Liver (tissue), 9 donors: ENCODE results near the gene KRTDAP. TPM values are rescaled to one million over a fixed set of nuclear protein-coding genes. Genes with fewer than 3 reads are reported as not detected.

ENCODE experiments used
- DNase-seq: peaks from one replicate; pipeline ENCODE4 v3.0.0-alpha.2; 2017; ENCODE audit warnings: low spot score
- H3K27ac ChIP-seq, 2 donors: one replicate each; pipeline ENCODE4 v1.7.0; 2013; ENCODE audit warnings: inconsistent platforms in 2 of 2, low read length in 2 of 2, control low read depth in 1 of 2, low read depth in 1 of 2, mild to moderate bottlenecking in 1 of 2
- H3K27me3 ChIP-seq, 4 donors: one replicate each; pipeline versions ENCODE4 v1.6.1 to v1.7.0; 2013; ENCODE audit warnings: low read length in 3 of 4, inconsistent platforms in 1 of 4, mild to moderate bottlenecking in 1 of 4, moderate library complexity in 1 of 4; ENCODE audit not compliant: control insufficient read depth in 4 of 4, insufficient read depth in 4 of 4
- H3K36me3 ChIP-seq, 4 donors: one replicate each; pipeline versions ENCODE4 v1.6.1 to v1.7.0; 2013; ENCODE audit warnings: low read length in 3 of 4, mild to moderate bottlenecking in 3 of 4, low read depth in 1 of 4, moderate library complexity in 1 of 4; ENCODE audit not compliant: control insufficient read depth in 4 of 4, insufficient read depth in 3 of 4
- H3K4me1 ChIP-seq, 4 donors: one replicate each; pipeline versions ENCODE4 v1.6.1 to v1.7.0; 2013; ENCODE audit warnings: low read length in 3 of 4, mild to moderate bottlenecking in 3 of 4, moderate library complexity in 1 of 4; ENCODE audit not compliant: control insufficient read depth in 4 of 4, insufficient read depth in 4 of 4
- H3K4me3 ChIP-seq, 3 donors: one replicate each; pipeline versions ENCODE4 v1.6.1 to v1.7.0; 2013; ENCODE audit warnings: low read length in 3 of 3, control low read depth in 1 of 3, low read depth in 1 of 3, mild to moderate bottlenecking in 1 of 3
- H3K9ac ChIP-seq, 2 donors: one replicate each; pipeline ENCODE4 v1.7.0; 2013; ENCODE audit warnings: low read length in 2 of 2, mild to moderate bottlenecking in 2 of 2, moderate library complexity in 2 of 2, control low read depth in 1 of 2, low read depth in 1 of 2
- H3K9me3 ChIP-seq, 4 donors: one replicate each; pipeline versions ENCODE4 v1.6.1 to v1.7.0; 2013; ENCODE audit warnings: low read length in 3 of 4; ENCODE audit not compliant: control insufficient read depth in 4 of 4
- CTCF ChIP-seq: fragments of 150-350 bp; IDR thresholded peaks from 2 replicates; pipeline ENCODE4 v1.5.1; 2017; ENCODE audit warnings: improper control_type of control experiment, low read depth, low read length; ENCODE audit not compliant: missing input control
- EGR1 ChIP-seq, 2 donors: IDR thresholded peaks; 2 replicates each; pipeline ENCODE4 v1.6.1; 2016 to 2018; ENCODE audit warnings: antibody characterized with exemption in 2 of 2, low read depth in 2 of 2
- FOXA1 ChIP-seq: IDR thresholded peaks from 2 replicates; pipeline ENCODE4 v1.6.1; 2016; ENCODE audit warnings: antibody characterized with exemption
- FOXA2 ChIP-seq: IDR thresholded peaks from 2 replicates; pipeline ENCODE4 v1.6.1; 2016; ENCODE audit warnings: antibody characterized with exemption
- GABPA ChIP-seq, 2 donors: IDR thresholded peaks in 1 of 2; conservative IDR thresholded peaks in 1 of 2; 2 replicates each; pipeline ENCODE4 v1.6.1; 2016; ENCODE audit warnings: antibody characterized with exemption in 2 of 2, mild to moderate bottlenecking in 1 of 2, moderate library complexity in 1 of 2
- HNF4G ChIP-seq: IDR thresholded peaks from 2 replicates; pipeline ENCODE4 v1.6.1; 2016; ENCODE audit warnings: antibody characterized with exemption
- JUND ChIP-seq, 2 donors: IDR thresholded peaks; 2 replicates each; pipeline ENCODE4 v1.6.1; 2016; ENCODE audit warnings: antibody characterized with exemption in 2 of 2
- RAD21 ChIP-seq, 2 donors: IDR thresholded peaks; 2 replicates each; pipeline ENCODE4 v1.6.1; 2016; ENCODE audit warnings: antibody characterized with exemption in 2 of 2, mild to moderate bottlenecking in 2 of 2
- REST ChIP-seq: IDR thresholded peaks from 2 replicates; pipeline ENCODE4 v1.6.1; 2016; ENCODE audit warnings: antibody characterized with exemption, mild to moderate bottlenecking
- SP1 ChIP-seq: IDR thresholded peaks from 2 replicates; pipeline ENCODE4 v1.6.1; 2018; ENCODE audit warnings: antibody characterized with exemption, mild to moderate bottlenecking
- TAF1 ChIP-seq: conservative IDR thresholded peaks from 2 replicates; pipeline ENCODE4 v1.6.1; 2016; ENCODE audit warnings: antibody characterized with exemption, mild to moderate bottlenecking
- YY1 ChIP-seq: IDR thresholded peaks from 2 replicates; pipeline ENCODE4 v1.6.1; 2016; ENCODE audit warnings: antibody characterized with exemption, mild to moderate bottlenecking
- ZBTB33 ChIP-seq: IDR thresholded peaks from 2 replicates; pipeline ENCODE4 v1.6.1; 2016; ENCODE audit warnings: antibody characterized with exemption
- WGBS: extraction: QIAGEN DNeasy Blood & Tissue Kit; methylation state at CpG from one replicate; pipeline ENCODE4 v1.1.7; 2013; 5-methylcytosine and 5-hydroxymethylcytosine counted together
- polyA plus RNA-seq, 2 donors: library from polyadenylated mRNA; stranded (reverse) in 1 of 2; unstranded in 1 of 2; fragments of 200-250 nt in 1 of 2; fragments of >200 nt in 1 of 2; fragmentation: Nextera tagmentation in 1 of 2; extraction: Ambion mirVana in 1 of 2; gene quantifications; one replicate each; pipeline versions ENCODE4 v1.2.1 to v1.2.3, GENCODE V29; 2013 to 2015
- total RNA-seq, 2 donors: library from RNA; depleted of rRNA; stranded (reverse); fragments of >200 nt; gene quantifications; one replicate each; pipeline ENCODE4 v1.2.3, GENCODE V29; 2014
- donor health status: healthy.
- donor health status: healthy.
- donor health status: healthy.
- donor health status: healthy.
- donor health status: healthy.

Gene KRTDAP
- total and polyA plus RNA-seq, 4 donors: not detected

GRCh38 chr19:35514282-35514809, 24.1 kb upstream of the KRTDAP start:
- Histone ChIP-seq H3K4me3 (no peak overlapping the region), H3K9me3 (no peaks in the 10 kb centered on the region), H3K36me3 (peaks cover 0 to 1% (median 0%) of the 10 kb centered on the region in 4 donors), H3K27me3 (no peaks in the 10 kb centered on the region), H3K27ac (no peak overlapping the region), H3K9ac (no peak overlapping the region), H3K4me1 (peaks cover 0 to 14% (median 7%) of the 10 kb centered on the region in 4 donors)
- DNase-seq: no peak
- no peak for TF ChIP-seq YY1
- 27% methylated on average over 20 of the region's 20 CpGs for WGBS

- no peak within 1 kb of the TSS for H3K4me3 ChIP-seq
- no peaks in the 10 kb centered on the region for H3K9me3 ChIP-seq
- H3K36me3 ChIP-seq: peaks cover 0 to 1% (median 0%) of the 10 kb centered on the region in 4 donors
- H3K4me1 ChIP-seq: peaks cover 0 to 16% (median 7%) of the 10 kb centered on the region in 4 donors
- 39% methylated on average over 15 of the region's 15 CpGs for WGBS
- no peak for DNase-seq
- H3K9ac ChIP-seq: no peak within 1 kb of the TSS
- H3K27ac ChIP-seq: no peak within 1 kb of the TSS
- no peak for TF ChIP-seq FOXA2
- no peak for TF ChIP-seq RAD21 (IDR thresholded peaks at IDR 0.05)
- TF ChIP-seq REST: no peak
- no peak for TF ChIP-seq HNF4G
- no peak for TF ChIP-seq EGR1 (IDR thresholded peaks at IDR 0.05; ENCODE audit: low read depth in 2 of 2)
- no peak for TF ChIP-seq SP1
- TF ChIP-seq FOXA1: no peak
- no peak for TF ChIP-seq TAF1
- TF ChIP-seq CTCF: no peak
- TF ChIP-seq ZBTB33: no peak
- no peak for TF ChIP-seq GABPA (IDR thresholded peaks at IDR 0.05 in 1 of 2, conservative IDR thresholded peaks at IDR 0.05 in 1 of 2)
- no peak for TF ChIP-seq JUND (IDR thresholded peaks at IDR 0.05)
- TF ChIP-seq YY1: no peak
- H3K27me3 ChIP-seq: no peaks in the 10 kb centered on the region
Measured at GRCh38 chr19:35513628-35514281, 23.5 kb upstream of the KRTDAP start, which contains the start of gene DMKN. Gene DMKN, minus strand, starts transcription at chr19:35513649. Its CDS starts 174 bp downstream, at chr19:35513475.
